RKO (cell line): ENCODE data around the gene PNO1.

Experiments
- DNase-seq: peaks from one replicate; pipeline ENCODE4 v3.0.0-alpha.2; 2016; ENCODE audit warnings: low spot score

Gene PNO1

DNA sequence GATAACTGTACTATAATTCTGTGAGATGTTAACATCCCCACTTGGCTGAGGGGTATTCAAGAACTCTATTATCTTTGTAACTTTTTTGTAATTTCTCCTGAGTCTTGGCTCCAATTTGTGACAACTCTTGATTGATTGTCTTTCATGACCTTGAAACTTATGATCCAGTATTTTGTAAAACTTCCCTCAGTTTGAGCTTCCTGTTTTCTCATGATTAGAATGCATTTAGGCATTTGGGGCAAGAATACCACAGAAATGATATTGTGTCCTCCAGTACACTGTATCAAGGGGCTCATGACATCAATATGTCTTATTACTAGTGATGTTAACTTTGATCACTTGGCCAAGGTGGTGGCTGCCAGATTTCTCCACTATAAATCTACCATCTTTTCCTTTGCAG lies 37.4 kb downstream of the PNO1 start:
- no peak for DNase-seq

DNA sequence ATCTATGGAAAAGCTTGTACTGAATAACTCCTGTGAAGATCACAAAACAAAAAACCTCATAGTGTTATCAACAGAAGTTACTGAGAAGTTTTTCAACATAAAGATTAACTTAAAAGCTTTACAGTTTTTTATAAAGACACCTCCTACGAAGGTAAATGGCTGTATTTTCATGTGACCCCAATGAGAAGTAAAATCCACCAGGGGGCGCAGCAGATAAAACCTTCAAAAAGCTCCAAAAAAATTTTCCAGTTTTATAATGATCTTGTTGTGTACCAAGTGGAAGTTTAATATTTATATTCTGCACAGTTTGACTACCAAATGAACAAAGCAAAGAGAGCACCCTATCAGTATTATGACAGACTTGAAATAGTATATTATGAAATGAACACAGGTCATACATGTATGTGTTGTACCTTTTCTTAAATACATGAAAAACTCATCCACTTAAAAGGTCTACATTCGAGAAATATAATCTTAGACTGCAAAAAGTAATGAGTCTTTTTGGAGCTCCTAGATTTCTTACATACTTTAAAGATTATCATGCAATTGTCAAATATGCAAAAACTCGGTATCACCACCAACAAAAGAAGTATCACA lies 38.5 kb downstream of the PNO1 start:
- peak; percentile 40 for DNase-seq

DNA sequence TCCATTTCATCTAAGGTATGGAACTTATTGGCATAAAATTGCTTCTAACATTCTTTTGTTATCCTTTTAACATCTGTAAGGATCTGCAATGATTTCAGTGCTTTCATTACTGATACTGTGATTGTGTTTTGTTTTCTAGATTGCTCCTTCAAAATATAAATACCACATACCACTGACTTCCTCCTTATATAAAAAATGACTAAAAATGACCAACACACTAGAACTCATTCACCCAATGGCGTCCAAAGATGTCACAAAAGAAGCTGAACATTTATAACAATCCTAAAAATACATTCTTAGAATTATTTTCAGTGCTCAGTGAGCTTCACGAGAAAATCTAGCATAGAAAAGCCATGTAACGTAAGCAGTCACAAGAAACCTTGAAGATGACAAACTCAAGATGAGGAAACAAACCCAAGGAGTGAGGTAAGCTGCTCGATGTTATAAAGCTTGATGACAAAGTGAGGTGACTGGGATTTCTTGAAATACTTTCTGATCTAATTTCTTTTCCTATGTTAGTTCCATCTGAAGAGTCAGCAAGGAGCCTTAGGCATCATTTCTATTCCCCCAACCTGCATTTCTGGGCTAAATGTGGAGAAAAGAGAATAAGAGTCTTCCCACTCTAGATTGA lies 42.6 kb downstream of the PNO1 start:
- DNase-seq = peak; percentile 25

DNA sequence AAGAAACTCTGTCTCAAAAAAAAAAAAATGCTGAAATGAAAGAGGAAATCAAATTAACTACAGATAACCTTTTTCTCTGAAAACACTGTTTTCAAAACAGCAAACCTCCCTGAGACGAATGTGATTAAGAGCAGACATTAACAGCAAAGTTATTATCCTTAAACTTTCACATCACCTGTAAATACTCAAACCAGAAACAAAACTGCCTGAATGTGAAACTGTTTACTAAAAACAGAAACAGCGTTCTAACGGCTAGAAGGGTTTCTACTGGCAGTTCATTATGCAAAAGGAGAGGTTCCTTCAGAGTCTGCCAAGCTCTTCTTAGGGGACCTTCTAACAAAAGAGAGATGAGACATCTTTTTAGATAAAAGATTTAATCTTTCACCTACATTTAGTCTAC lies 45.9 kb downstream of the PNO1 start:
- no peak for DNase-seq

DNA sequence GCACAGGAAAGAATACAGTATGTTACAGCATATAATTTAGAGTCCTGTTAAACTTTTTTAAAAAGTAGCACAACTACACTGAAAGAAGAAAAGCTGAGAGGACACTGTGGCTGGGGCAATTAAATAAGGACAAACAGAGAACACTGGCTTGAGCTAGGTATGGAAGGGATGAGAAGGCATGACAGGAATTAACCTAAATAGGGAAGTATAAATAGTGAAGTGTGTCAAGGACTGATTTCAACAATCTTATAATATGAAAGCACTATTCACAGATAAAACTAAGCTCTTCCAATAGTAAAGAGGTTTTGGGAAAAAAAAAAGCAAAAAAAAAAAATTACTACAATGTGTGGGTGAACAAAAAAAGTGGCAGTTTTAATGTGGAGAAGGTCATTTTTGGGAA lies 49.1 kb downstream of the PNO1 start:
- DNase-seq = no peak

DNA sequence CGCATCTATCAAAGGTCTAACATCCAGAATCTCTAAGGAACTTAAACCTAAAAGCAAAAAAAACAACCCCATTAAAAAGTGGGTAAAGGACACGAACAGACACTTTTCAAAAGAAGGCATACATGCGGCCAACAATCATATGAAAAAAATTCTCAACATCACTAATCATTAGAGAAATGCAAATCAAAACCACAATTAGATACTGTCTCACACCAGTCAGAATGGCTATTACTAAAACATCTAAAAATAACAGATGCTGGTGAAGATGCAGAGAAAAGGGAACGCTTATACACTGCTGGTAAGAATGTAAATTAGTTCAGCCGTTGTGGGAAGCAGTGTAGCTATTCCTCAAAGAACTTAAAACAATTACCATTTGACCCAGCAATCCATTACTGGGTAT lies 56.7 kb downstream of the PNO1 start:
- no peak for DNase-seq

DNA sequence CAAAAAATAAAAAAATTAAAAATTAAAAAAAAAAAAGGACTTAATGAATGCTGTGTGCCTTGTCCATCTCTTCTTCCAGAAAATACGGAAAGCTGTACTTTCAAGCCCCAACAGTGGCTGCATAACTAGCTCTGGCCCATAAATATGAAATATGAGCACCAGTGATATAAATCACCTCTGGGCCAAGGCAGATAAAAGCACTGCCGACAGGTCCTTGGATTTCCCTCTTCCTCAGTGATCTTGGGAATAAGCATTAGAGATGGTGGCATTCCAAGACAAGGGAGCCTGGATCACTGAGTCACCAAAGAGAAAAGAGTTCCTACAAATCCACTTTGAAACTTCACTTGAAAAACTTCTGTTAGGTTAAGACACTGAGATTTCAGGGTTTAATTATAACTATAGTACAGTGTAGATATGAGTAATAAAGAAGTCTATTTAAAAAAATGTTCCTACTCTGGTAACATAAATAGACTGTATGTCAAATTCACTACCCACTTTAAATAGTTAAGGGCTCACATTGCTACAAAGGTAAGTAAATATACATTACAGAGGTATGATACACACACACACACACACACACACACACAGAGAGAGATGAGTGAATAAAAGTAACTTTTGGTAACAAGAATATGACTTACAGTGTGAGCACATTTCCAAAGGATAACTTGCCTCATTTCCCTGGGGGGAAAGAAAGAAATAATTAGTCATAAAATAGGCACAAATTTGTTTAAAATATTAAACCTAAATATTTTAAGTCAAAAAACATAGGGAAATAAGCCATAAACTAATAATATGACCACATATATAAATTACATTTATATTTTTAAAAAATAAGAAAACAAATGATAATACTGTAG lies 59.0 kb downstream of the PNO1 start:
- no peak for DNase-seq

DNA sequence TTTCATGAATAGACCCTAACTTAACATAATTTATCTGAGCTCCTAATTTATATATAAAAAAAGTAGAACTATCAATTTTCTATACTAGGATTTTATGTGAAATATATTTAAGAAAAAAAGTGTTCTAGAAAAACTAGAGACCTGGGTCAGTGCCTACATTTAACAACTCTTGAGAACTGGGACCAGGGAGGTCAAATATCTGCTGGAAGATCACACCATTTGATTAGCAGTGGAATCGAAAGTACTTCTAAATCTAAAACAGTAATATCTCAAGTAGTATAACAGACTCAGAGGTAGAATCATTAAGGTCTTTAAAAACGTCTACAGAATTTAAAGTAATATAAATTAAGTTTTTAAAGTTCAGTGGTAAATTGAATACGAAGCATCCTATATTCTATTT lies 60.0 kb downstream of the PNO1 start:
- no peak for DNase-seq

DNA sequence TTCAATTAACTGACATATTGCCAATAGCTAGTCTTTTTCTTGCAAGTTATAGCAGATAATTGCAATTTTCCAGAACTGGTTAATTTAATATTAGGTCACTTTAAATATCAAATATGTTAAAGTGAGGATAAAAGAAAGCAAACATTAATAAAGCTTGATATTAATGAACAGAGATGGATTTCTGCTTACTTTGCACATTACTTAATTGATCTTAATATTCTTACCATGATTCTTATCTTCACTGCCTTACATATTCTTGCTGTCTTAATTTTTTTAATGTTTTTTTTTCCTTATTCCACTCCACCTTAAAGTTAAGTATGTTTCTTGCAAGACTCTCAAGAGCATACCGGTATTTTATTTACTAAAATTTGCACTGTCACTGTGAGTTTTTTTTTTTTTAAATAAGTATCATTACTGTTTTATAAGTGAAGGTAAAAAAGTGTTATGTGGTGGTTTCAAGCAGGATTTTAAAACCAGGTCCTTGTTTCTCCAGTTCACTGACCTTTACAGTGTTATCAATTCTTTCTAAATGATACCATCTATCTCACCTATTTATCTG lies 60.7 kb downstream of the PNO1 start:
- no peak for DNase-seq

DNA sequence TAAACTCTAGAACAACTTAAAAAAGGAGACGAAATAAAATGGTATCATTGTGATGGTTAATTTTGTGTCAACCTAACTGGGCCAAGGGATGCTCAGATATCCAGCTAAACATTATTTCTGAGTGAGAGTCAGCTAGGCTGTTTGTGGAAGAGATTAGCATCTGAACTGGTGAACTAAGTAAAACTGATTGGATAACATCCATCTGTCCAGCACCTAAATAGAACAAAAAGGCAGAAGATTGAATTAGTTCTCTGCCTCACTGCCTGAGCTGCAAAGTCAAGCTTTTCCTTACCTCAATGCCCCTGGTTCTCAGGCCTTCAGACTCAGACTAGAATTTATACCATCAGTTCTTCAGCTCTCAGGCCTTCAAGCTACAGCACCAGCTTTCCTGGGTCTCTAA lies 64.6 kb downstream of the PNO1 start:
- DNase-seq = no peak

DNA sequence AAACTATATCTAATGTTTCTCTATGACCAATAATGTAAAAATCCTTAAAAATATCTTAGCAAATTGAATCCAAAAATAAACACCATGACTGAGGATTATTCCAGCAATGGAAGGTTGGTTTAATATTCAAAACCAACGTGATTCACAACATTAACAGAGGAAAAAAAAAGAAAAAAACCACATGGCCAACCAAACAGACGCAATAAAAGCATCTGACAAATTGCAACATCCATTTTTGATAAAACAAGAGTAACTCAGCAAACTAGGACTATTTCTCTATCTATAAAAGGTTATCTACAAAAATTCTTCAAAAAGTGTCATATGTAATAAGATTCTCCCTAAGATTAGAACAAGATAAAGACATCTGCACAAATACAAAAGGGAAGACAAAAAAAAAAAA lies 65.7 kb downstream of the PNO1 start:
- no peak for DNase-seq

DNA sequence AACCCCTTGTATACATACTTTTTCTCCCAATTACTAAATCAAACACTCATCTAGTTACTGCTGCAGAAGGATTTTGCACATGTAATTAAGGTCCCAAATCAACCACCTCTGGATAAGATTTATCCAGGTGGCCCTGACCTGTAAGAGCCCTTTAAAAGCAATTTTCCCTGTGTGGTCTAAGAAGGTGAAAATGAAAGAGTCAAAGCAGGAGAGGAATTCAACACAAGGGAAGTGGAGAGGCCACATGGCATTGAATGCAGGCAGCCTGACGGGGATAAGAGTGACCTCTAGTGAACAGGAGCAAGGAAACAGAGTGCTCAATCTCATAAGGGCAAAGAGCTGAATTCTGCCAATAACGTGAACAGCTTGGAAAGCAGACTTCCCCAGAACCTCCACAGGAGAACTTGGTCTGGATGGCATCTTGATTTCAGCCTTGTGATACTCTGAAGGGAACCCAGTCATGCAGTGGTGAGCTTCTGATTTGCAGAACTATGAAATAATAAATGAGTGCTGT lies 67.5 kb downstream of the PNO1 start:
- peak; percentile 53 for DNase-seq
